ENCODE results near the gene HIPK1. TPM values are rescaled to one million over a fixed set of nuclear protein-coding genes. Genes with fewer than 3 reads are reported as not detected.

The HIPK1 gene
- total RNA-seq, 4 donors from 2014 or later = 65.8 to 102 (median 84.7) TPM

GRCh38 chr1:113935970-113936369, 6.8 kb downstream of the HIPK1 start:
- H3K27me3 ChIP-seq = no peaks in the 10 kb centered on the region
- intact Hi-C loops (cut with DNase I) = no loop called here
- H3K27ac ChIP-seq = no peak overlapping the region
- no peaks in the 10 kb centered on the region for H3K9me3 ChIP-seq
- no peak overlapping the region for H3K4me3 ChIP-seq (replicated peaks in 1 of 3)
- no peak for TF ChIP-seq CTCF (IDR thresholded peaks at IDR 0.05)
- no peak for TF ChIP-seq POLR2A (IDR thresholded peaks at IDR 0.05)
- H3K36me3 ChIP-seq = peaks cover 6% of the 10 kb centered on the region in 2 donors
- 78 to 84% methylated on average over 1 of the region's 1 CpG for WGBS, 2 donors
- peaks cover 40 to 48% of the 10 kb centered on the region in 2 donors for H3K4me1 ChIP-seq
- DNase-seq = no peak

DNA sequence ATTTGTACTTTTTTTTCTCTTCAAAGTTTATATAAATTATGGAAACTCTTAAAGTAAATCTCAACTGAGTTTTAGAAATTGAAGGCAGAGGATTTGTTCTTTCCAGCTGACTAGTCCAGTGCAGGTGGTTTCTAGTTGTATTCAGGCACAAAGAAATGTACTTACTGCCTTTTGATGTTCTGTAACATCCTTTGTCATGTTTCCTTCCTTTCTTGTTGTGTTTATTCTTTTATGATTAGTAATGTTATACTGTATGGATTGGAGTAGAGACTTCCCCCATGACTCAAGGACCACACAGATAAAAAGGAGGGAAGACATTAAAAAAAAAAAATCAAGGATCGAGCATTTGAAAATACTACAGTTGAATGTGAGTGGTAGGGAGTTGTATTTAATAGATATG, 8.0 kb downstream of the HIPK1 start:
- no peak overlapping the region for H3K4me3 ChIP-seq (replicated peaks in 1 of 3)
- DNase-seq = no peak
- H3K4me1 ChIP-seq = peaks cover 28 to 39% of the 10 kb centered on the region in 2 donors
- H3K27ac ChIP-seq = no peak overlapping the region
- no peaks in the 10 kb centered on the region for H3K9me3 ChIP-seq
- 78 to 85% methylated on average over 1 of the region's 1 CpG for WGBS, 2 donors
- intact Hi-C loops (cut with DNase I) = no loop called here
- no peaks in the 10 kb centered on the region for H3K27me3 ChIP-seq
- peaks cover 9 to 11% of the 10 kb centered on the region in 2 donors for H3K36me3 ChIP-seq
- TF ChIP-seq POLR2A (IDR thresholded peaks at IDR 0.05) = no peak
- TF ChIP-seq CTCF (IDR thresholded peaks at IDR 0.05) = no peak

- Histone ChIP-seq H3K36me3 (peaks cover 9 to 11% of the 10 kb centered on the region in 2 donors), H3K9me3 (no peaks in the 10 kb centered on the region), H3K27ac (no peak overlapping the region), H3K27me3 (no peaks in the 10 kb centered on the region), H3K4me3 (replicated peaks in 1 of 3) (no peak overlapping the region), H3K4me1 (peaks cover 17 to 31% of the 10 kb centered on the region in 2 donors)
- WGBS, 2 donors = 58 to 73% methylated on average over 5 of the region's 5 CpGs
- TF ChIP-seq POLR2A (IDR thresholded peaks at IDR 0.05) = no peak
- no peak for TF ChIP-seq CTCF (IDR thresholded peaks at IDR 0.05)
- DNase-seq = no peak
- intact Hi-C loops (cut with DNase I) = no loop called here
Observed at GRCh38 chr1:113938192-113938591, 9.1 kb downstream of the HIPK1 start.

GRCh38 chr1:113940365-113941244, 11.5 kb downstream of the HIPK1 start:
- H3K27ac ChIP-seq = no peak overlapping the region
- H3K9me3 ChIP-seq = no peaks in the 10 kb centered on the region
- TF ChIP-seq CTCF (IDR thresholded peaks at IDR 0.05) = no peak
- TF ChIP-seq POLR2A (IDR thresholded peaks at IDR 0.05) = no peak
- DNase-seq = no peak
- no peak overlapping the region for H3K4me3 ChIP-seq (replicated peaks in 1 of 3)
- H3K4me1 ChIP-seq = peaks cover 12% of the 10 kb centered on the region in 2 donors
- intact Hi-C loops (cut with DNase I) = no loop called here
- 80 to 81% methylated on average over 16 of the region's 16 CpGs for WGBS, 2 donors
- peaks cover 11 to 13% of the 10 kb centered on the region in 2 donors for H3K36me3 ChIP-seq
- no peaks in the 10 kb centered on the region for H3K27me3 ChIP-seq

GRCh38 chr1:113941245-113941559, 12.1 kb downstream of the HIPK1 start:
- TF ChIP-seq POLR2A (IDR thresholded peaks at IDR 0.05) = no peak
- no peak for TF ChIP-seq CTCF (IDR thresholded peaks at IDR 0.05)
- peaks cover 6 to 15% of the 10 kb centered on the region in 2 donors for H3K4me1 ChIP-seq
- WGBS, 2 donors = 93 to 96% methylated on average over 7 of the region's 7 CpGs
- H3K4me3 ChIP-seq (replicated peaks in 1 of 3) = no peak overlapping the region
- no peaks in the 10 kb centered on the region for H3K9me3 ChIP-seq
- intact Hi-C loops (cut with DNase I) = no loop called here
- no peak for DNase-seq
- H3K36me3 ChIP-seq = peaks cover 11 to 13% of the 10 kb centered on the region in 2 donors
- H3K27me3 ChIP-seq = no peaks in the 10 kb centered on the region
- no peak overlapping the region for H3K27ac ChIP-seq
